COR-L47 (cell line): Measurements from ENCODE around the gene FAAP100.
"Not testable (repeated sequence)": the region's sequence is repeated elsewhere in the genome, so short reads cannot be mapped to it uniquely, and the experiment has no call there.

Experiments used
- DNase-seq: peaks from one replicate; lab custom pipeline; 2025; lab: John Stamatoyannopoulos, UW

The FAAP100 gene

DNA sequence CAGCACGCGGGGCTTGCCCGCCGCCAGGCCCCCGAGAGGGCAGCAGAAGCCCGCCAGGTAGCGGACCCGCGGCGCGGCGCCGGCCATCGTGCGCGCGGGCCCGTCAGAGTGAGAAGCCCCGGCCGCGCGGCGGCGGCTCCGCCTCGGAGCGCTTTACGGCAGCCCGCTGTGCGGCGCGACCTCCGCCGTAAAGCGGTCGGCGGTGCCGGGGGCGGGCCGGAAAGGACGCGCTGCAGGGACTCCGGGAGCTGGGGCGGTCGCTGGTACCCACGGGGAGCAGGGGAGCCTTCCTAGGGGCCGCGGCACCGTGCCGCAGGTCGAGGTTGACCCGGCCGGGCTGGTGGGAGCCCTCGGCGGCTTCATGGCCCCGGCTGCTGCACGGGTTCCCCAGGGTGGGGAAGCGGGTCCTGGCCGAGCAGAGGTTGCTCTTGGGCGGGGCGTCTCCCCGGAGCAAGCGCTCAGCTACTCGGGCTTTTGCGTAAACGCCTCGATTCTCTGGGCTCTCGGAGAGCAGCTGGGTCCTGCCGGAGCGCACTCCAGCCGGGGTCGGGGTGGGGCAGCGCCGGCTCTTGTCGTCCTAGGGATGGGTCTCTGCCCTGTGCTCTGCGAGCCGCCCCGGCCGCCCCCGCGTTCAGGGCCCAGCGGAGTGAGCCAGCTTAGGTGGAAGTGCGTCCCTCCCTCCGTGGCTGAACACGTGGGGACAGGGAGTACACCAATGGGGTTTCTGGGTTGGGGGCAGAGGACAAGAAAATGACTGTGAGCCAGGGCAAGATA lies at the start of gene FAAP100:
Gene FAAP100, minus strand, starts transcription at position 110 of the 774 bp plus-strand sequence. Its CDS starts 23 bp downstream, at position 87.
- DNase-seq, result peak; percentile 86

GRCh38 chr17:81601525-81602120 lies 49.5 kb upstream of the FAAP100 start:
- DNase-seq, result peak; percentile 65

DNA sequence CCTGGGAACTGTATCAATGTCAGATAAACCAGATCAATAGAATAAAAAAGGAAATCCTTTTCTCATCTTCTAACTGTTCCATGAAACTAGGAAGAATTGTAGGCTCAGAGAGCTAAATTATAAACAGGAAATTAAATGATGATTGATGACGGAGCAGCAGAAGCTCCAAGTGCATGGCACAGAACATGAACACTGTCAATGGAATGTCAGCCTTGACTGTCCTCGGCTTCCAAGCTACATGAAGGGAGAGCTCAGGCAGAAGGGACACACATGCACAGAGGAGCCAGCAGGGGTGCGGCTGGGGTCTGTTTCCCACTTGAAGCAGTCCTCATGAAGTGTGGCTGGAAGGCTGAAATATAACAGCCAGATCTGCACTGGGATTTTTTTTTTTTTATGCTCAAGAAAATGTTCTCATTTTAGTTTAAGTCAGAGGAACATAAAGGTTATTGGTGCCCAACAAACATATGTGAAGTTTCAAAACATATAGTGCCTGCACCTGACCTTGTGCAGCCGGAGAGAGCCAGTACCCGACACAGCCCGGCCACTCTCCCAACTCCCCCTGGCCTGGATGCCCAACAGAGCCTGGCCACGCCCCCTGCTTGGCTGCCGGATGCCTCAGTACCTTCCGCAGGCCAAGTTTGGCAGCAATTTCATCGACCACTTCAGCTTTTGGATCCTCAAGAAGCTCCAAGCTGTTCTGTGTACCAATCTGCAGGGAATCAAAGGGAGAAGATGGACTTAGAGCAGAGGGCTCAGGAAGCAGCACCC lies 47.8 kb upstream of the FAAP100 start:
- DNase-seq, result no peak

- DNase-seq, result no peak
Measured at GRCh38 chr17:81593105-81593871, 41.1 kb upstream of the FAAP100 start.

GRCh38 chr17:81591971-81592370 lies 39.8 kb upstream of the FAAP100 start:
- DNase-seq, result no peak

- DNase-seq, result no peak
Measured at GRCh38 chr17:81590121-81590520, 38.0 kb upstream of the FAAP100 start.

DNA sequence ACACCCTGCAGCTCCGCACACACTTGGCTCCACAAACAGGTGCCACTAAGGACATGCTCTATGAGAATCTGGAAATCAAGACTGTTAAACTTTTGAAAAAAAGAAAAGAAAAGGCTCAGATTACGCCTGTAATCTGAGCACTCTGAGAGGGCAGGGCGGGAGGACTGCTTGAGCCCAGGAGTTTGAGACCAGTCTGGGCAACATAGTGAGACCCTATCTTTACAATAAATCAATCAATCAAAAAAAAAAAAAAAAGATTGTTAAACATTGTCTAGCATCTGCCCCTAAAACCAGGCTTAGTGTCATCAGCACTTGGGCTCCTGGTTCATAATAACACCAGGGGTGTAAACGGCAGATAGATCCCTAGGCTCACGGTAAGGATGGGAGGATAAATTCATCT lies 37.5 kb upstream of the FAAP100 start:
- DNase-seq, result no peak

DNA sequence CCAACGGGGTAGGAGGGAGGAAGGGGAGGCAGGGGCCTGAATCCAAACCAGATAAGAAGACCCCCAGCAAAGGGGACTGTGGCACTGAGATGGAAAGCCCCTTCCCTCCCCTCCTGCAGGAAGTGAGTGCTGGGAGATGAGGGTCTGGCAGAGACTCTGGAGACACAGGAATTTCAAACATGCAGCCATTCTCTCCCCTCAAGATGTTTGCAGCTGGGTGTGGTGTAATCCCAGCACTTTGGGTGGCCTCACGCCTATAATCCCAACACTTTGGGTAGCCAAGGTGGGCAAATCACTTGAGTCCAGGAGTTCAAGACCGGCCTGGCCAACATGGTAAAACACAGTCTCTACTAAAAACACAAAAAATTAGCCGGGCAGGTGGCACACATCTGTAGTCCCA lies 33.9 kb upstream of the FAAP100 start:
- DNase-seq, result no peak

- DNase-seq, result not testable (repeated sequence)
Measured at GRCh38 chr17:81584771-81585170, 32.6 kb upstream of the FAAP100 start.

DNA sequence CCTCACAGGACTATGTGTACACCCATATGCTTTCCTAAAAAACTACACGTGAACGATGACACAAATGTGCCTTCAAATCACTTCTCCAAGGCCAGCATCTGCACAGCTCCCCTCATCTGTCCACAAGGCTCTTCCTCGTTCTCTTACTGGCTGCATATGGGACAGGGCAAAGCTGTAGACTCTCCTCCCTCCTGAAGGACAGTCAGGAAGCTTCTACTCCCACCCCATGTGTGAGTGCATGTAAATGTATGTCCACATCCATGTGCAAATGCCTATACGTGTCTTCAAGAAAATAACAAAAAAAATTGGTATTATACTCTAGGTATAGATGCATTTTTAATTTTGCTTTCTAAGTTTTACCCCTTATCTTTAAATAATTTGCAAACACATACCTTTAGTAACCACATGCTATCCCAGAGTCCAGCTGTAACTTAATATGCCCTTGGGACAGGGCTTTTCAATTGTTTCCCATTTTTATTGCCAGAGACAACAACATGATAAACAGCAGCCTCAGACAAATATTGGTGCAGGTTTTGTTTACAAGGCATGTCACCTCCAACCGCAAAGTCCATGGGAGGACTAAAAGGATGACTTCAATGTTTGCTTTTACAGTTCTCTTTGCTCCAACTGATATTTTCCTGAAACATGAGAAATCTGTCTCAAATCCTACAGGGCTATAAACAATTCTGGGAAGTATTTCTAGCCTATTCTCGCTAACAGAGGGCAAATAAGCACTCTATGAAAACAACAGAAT lies 31.6 kb upstream of the FAAP100 start:
- no peak for DNase-seq

DNA sequence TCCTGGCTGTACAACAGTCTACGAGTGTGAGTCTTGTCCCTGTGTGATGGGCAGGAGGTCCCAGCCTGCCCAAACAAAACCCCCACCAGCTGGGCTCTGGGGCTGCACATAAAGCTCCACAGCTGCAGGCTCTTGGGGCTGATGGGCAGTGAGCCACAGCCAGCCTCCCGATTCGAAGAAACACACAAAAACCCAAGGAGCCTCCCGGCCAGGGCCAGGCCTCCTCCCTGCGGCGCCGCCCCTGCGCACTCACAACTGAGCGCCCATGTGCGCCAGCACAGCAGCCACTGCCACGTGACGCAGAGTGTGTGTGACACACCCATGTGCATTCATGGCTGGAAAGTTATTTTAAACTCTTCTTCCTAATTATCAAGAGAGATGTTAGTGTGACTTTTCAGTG lies 30.6 kb upstream of the FAAP100 start:
- no peak for DNase-seq

DNA sequence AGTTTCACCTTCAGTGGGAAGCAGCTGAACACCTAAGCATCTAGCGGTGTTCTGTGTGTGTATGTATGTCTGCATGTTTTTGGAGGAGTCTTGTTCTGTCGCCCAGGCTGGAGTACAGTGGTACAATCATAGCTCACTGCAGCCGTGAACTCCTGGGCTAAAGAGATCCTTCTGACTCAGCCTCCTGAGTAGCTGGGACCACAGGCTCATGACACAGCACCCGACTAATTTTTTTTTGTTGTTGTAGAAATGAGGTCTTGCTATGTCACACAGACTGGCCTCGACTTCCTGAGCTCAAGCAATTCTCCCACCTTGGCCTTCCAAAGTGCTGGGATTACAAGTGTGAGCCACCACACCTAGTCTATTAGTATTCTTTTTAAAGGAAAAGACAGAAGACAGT lies 30.2 kb upstream of the FAAP100 start:
- no peak for DNase-seq

DNA sequence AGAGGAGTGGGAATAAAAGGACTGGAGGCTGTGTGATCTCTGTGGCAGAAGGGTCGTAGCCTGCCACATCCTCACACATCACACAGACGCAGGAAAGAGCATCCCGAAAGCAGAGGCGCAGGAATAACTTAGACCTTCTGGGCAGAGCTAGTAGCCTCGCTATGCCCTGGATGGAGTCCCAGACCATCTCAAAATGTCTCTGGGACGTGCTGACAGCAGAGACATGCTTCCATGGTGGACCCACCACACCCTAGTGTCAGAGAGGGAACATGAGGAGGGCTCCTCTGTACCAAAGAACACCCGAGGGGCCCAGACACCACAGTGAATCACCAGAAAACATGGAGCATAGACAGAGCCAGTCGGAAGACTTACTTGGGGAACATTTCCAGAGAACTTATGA lies 29.6 kb upstream of the FAAP100 start:
- no peak for DNase-seq

DNA sequence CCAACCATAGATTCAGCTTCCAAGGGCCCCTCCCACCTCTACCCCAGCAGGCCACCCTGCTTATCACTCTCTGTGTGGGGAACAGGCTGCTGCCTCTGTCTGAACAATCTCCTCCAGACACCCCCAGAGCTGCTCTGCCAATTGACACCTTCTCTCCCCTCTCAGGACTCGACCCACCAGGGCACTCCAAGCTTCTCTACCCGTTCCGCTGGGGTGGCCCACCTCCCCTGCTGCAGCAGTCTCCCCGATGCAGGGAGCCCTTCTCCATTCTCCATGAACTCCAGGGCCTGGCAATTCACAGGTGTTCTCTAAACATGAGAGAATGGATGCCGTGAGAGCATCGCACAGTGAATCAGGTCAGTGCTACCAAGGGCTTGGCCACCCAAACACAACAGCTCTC lies 28.3 kb upstream of the FAAP100 start:
- no peak for DNase-seq

DNA sequence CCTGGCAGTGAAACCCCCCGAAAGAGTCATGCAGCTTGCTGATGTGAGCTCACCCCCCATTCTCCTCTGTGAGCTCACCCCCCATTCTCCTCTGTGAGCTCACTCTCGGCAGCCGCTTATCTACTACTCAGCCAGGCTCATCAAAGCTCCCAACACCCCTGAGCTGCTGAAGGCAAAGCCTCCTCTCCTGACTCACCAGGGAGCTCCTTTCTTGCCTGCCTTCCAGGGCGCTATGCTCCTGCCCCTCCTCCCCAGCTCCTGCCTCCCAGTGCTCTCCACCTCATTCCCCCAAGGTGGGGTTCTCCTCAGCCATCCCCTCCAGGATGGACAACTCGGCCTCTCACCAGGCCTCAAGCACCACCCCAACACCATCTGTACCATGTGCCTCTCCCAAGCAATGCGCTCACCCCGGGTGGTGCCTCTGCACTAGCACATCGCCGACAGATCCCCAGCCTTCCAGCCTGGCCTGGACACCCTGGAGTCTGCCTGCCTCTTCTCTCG lies 27.7 kb upstream of the FAAP100 start:
- no peak for DNase-seq

DNA sequence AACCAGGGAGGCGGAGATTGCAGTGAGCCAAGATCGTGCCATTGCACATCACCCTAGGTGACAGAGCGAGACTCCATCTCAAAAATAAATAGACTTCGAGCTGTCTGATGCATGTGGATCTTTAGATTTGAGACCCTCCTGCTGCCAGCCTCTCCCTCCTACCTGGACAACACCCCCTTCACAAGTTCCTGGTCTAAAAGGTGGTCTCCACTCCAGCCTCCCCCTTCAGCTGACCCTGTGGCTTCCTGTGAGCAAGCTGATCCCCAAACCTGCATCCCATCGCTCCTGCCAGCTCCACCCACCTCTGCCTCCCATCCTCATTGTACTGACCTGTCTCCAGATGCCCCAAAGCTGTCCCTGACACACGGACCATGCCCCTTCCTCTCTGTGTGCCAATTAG lies 27.1 kb upstream of the FAAP100 start:
- no peak for DNase-seq

DNA sequence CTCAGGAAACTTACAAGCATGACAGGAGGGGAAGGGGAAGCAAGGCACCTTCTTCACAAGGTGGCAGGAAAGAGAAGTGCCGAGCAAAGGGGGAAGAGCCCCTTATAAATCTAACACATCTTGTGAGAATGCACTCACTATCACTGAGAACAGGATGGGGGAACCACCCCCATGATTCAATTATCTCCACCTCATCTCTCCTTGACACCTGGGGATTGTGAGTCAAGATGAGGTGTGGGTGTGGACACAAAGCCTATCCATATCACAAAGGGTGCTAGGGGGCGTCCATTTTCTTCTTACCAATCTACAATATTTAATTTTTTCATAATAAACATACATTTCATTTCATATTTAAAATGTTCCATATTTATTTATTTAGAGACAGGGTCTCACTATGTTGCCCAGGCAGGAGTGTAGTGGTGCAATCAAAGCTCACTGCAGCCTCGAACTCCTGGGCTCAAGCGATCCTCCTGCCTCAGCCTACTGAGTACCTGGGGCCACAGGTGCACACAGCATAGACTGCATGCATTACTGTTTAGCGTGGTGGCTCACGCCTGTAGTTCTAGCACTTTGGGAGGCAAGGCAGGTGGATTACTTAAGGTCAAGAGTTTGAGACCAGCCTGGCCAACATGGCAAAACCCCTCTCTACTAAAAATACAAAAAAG lies 26.5 kb upstream of the FAAP100 start:
- no peak for DNase-seq

DNA sequence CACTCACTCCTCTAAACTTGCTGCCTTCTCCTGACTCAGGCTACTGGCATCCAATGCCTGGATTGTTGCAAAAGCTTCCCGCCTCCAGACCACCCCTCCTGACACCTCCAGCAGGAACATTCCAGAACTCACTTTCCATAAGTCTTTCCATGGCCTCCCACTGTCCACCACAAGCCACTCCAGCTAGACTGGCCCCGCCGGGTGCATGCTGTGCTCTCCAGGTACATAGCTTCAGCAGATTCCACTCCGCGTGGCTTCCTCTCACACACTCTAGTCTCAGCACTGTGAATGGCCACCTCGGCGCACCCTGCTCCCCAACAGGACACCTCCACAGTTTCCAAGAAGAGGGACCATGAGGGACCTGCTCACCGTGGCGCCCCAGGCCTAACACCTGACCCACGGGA lies 25.9 kb upstream of the FAAP100 start:
- DNase-seq, result no peak

- DNase-seq, result no peak
Measured at GRCh38 chr17:81577278-81578000, 25.3 kb upstream of the FAAP100 start.
